ENCODE data around the gene E2F8.

Gene E2F8

DNA sequence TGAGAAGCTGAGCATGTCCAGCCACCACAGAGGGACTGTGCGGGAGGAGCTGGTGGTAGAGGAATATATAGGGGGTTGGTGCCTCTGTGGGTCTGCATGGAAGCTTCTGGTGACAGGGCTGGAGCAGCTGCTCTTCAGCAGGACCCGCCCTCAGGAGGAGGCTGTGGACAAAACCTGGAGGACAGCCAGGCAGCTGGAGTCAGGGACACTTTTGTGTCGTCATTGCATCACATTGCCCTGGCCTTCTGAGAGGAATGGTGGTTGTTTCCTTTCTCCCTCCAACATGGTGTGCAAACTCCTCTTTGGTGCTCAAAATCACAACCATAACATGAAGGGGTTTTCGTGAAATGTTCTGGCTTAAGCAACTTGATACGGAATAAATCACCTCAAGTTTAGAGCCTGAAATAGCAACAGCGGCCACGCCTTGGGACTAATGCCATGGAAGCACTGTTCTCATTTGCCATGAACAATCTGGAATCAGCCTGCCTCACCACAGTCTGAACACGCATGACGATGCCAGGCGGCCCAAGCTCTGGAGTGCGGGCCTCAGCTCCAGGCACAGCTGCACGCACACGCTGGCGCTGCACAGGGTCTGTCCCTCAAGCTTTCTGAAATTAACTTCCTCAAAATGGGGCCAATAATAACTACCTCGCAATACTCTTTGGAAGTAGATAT is 21.8 kb downstream of the E2F8 start:
- no peak for DNase-seq

GRCh38 chr11:19218216-19218615 is 22.5 kb downstream of the E2F8 start:
- no peak for DNase-seq

DNA sequence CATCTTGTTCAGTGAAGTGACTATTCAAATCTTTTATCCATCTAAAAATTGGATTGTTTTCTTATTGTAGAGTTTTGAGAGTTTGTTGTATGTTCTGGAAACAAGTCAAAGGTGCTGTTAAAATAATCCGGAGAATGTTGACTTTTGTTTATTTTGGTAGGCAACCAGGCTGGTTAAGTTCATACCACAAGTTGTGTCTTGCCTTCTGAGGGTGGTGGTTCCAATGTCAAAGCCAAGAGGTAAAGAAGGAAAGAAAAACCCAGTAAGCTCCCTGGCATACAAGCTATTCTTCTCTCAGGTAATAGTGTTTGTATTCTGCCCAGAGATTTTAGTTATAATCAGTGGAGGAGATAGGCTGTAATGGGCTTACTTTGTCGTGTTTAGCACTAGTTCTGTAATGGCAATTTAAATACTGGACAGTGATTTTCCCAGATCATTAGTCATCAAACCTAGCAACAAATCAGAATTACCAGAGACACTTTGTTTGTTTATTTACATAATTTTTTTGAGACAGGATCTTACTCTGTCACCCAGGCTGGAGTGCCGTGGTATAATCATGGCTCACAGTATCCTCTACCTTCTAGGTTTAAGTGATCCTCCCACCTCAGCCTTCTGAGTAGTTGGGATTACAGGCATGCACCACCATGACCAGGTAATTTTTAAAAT is 23.9 kb downstream of the E2F8 start:
- no peak for DNase-seq

- no peak for DNase-seq
These were observed 24.7 kb downstream of the E2F8 start for GRCh38 chr11:19216021-19216420.

GRCh38 chr11:19209617-19210370 is 31.0 kb downstream of the E2F8 start:
- DNase-seq: no peak

- no peak for DNase-seq
These were observed 31.7 kb downstream of the E2F8 start for GRCh38 chr11:19208959-19209546.

DNA sequence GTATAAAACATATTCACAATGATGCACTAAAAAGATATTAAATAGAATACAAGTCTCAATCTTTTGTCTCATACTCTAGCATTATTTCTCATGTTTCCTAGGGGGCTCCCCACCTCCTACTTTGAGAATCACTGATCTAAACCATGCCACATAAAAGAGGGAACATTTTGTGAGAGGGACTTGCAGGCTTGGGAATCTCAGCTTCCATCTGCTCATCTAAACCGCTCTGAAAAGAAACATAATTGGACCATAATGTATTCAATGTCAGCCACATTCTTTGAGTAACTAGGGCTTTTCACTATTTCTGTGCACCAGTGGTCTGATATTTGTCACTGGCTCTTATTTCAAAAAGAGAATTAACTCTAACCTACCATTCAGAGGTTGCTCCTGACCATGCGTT is 32.6 kb downstream of the E2F8 start:
- DNase-seq: no peak

DNA sequence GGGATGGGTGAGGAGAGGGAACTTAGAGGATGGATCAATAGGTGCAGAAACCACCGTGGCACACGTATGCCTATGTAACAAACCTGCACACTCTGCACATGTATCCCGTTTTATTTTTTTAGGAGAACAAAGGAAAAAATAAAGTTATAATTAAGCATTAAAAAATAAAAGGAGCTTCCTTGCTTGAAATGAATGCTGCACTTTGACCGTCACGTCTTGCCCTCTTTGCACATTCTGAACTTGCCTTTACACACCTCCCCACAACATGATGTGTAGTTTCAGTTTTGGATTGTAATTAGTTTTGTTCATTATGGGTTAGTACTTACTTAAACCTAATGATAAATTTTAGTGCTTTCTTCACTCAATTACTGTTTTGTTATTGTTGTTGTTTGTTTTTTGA is 35.9 kb downstream of the E2F8 start:
- no peak for DNase-seq

DNA sequence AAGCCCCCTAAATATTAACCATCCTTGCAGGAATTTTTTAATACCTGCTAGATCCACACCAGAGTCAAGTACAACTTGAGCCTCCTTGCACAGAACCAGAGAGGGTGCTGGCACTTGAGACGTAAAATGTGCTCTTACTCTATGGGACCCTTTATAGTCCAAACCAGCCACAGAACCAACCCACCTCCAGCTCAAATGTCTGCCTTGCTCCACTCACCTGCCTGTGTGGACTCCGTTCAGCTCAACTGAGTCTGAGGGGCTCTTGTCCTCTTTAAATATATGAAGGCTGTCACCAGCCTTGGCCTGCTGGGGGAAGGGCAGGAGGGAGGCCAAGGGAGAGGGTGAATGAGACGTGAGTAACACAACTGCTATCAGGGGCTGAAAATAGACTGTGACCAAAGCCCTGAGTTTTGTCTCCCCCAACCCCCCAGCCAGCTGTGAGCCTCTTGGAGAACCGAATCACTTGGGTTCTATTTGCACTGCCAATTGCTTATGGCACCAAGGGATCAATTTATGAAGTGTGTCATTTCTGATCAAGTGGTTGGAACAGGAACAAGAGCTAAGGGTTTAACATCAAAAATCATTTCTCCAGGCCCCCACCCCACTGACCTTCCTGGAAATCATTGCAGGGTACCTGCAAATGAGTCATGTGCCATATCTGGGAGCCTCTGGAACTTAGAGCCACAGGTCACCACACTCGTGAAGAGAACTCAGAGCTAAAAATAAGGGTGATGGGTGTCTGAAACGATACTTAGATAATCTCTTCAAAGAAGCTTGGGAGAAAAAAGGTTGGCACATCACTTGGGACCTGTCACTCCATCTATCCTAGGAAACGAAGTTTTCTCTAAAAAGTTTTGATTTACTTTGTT is 38.8 kb downstream of the E2F8 start, which contains the start of gene CSRP3:
CSRP3 (minus strand) TSS at position 247 of the 869 bp plus-strand sequence. CDS start 9,535 bp downstream, outside the sequence.
- DNase-seq: no peak

DNA sequence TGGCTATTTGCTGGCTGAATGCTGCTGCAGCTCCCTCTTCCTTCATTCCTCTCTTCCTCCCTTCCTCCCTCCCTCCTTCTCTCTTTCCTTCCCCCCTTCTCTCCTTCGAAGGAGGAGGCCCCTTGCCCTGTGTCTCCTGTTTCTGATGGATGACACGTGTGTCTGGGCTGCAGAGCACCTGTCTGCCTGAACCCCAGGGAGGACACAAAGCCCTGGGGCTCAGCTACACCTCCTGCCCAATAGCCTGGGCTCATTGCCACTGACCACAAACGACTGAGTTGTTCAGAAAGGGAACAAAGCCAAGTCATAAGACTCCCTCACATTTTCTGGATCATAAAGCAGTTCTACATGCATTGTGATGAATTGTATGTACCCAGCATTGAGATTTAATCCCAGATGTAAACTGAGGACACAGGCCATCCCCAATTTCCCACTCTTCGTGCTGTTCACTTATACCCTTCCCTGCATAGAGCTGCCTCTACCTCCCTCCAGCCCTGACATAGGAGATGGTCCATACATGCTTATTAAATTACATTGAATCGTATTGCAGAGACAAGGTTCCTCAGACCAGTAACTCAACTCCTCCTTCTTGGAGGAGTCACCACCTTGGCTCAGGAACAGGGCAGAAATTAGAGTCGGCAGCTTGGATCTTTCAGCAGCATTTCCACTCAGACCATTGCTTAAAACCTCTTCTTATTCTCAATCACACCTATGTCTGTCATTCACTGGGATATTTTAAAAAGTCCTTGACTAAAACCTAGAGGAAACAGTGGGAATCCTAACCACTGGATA is 40.1 kb downstream of the E2F8 start:
- no peak for DNase-seq

GRCh38 chr11:19199771-19200170 is 41.0 kb downstream of the E2F8 start:
- no peak for DNase-seq

DNA sequence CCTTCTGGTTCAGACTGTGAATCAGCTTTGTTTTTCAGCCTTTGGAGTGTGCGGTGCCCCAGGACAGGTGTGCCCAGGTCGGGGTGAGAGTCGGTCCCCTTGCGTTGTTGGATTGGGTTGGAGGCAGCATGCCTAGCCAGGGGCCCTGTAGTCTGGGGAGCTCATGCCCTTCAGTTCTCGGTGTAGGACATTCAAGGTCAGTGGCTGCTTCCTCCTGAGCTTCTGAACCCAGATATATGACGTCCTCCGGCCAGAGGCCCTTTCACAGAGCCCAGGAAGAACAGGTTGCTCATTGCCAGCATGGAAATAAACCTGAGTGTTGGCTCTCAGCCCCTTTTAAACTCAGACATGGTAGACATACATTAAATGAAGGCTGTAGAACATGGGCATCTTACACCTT is 41.7 kb downstream of the E2F8 start:
- no peak for DNase-seq

- DNase-seq: no peak
These were observed 44.3 kb downstream of the E2F8 start for GRCh38 chr11:19196432-19196831.

DNA sequence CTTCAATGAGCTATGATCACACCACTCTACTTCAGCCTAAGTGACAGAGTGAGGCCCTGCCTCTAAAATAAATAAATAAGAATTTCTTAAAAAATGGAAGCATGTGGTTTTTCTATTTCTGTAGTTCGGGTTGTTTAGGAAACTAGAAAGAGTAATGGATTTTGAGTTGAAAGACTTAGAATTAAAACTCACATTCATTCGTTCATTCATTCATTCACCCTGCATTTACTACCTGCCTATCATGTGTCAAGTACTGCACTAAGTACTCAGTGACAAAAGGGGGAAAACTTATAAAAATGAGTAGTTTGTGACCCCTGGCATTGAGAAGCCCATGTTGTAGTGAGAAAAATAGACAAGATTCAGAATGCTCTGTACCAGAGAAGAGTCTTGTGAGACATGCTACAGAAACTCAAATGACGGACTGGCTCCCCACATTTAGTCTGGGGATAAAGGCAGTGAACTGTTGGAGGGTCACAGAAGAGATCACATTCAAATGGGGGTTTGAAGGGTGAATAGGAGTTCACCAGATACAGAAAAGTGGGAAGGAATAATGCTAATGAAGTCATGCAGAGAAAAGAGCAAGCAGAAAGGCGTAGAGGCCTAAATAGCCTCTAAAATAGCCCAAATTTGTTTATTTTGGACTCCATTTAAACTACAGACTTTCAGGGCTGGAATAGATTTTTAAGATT is 46.0 kb downstream of the E2F8 start:
- DNase-seq: no peak

GRCh38 chr11:19193916-19194315 is 46.8 kb downstream of the E2F8 start:
- no peak for DNase-seq

- no peak for DNase-seq
These were observed 49.1 kb downstream of the E2F8 start for GRCh38 chr11:19191530-19192169.

- DNase-seq: no peak
These were observed 52.9 kb downstream of the E2F8 start for GRCh38 chr11:19187833-19188258.

DNA sequence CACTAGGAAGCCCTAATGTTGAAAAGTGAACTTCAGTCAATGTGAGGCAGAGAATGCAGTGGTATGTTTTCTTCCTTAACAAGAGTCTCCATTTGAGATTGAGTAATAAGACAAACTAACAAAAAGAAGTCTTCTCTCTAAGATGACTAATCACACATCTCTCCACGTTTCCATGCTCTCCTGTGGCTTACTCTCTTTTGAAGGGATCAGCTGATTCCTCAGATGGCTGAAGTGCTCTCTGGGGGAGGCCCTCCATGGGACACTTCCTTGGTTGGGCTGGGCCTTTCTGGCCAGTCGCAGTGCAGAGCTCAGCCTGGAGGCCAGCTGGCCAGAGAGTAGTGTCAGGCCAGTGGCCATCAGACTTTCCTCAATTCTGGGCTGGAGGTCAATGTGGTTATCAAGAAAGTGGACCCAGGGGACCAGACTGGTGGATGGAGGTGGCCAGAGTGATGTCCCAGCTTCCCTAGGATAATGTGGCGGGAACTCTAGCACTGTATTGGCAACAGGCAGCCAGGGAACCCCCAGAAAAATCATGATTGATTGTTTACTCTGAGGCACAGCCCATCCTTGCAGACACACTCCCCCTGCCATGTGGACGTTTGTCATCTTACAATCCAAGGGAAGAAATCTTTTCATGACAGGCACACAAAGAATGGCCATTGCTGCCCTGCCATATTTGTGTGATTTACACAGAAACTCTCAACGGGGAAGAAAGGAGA is 53.5 kb downstream of the E2F8 start:
- no peak for DNase-seq

- DNase-seq: no peak
These were observed 55.2 kb downstream of the E2F8 start for GRCh38 chr11:19185516-19186052.

Measured in T-helper 2 cell (primary cell).